ENCODE measurements around the gene PARVB.

GRCh38 chr22:44099696-44100095, 75.6 kb downstream of the PARVB start:
- no peak for TF ChIP-seq POLR2A (IDR thresholded peaks at IDR 0.05)
- TF ChIP-seq CTCF (IDR thresholded peaks at IDR 0.05) = no peak
- no peak for TF ChIP-seq EP300 (IDR thresholded peaks at IDR 0.05)
